ENCODE results near the gene TRAT1.
"Not testable (repeated sequence)": the region's sequence is repeated elsewhere in the genome, so short reads cannot be mapped to it uniquely, and the experiment has no call there.

TRAT1 gene

GRCh38 chr3:108822123-108822897, at the start of gene TRAT1:
Gene TRAT1 (plus strand): TSS chr3:108822786. CDS start chr3:108822928, 142 bp downstream.
- no peak for DNase-seq (ENCODE audit: low read depth in 2 of 3, low spot score in 2 of 3)

GRCh38 chr3:108775649-108776048, 46.9 kb upstream of the TRAT1 start:
- DNase-seq (ENCODE audit: low read depth in 2 of 3, low spot score in 2 of 3) = no peak

- DNase-seq (ENCODE audit: low read depth in 2 of 3, low spot score in 2 of 3) = no peak
Observed at GRCh38 chr3:108779496-108779895, 43.1 kb upstream of the TRAT1 start.

GRCh38 chr3:108780235-108780634, 42.4 kb upstream of the TRAT1 start:
- no peak for DNase-seq (ENCODE audit: low read depth in 2 of 3, low spot score in 2 of 3)

GRCh38 chr3:108791473-108791872, 31.1 kb upstream of the TRAT1 start:
- no peak for DNase-seq (ENCODE audit: low read depth in 2 of 3, low spot score in 2 of 3)

GRCh38 chr3:108804437-108804836, 18.1 kb upstream of the TRAT1 start:
- DNase-seq (ENCODE audit: low read depth in 2 of 3, low spot score in 2 of 3) = no peak

- no peak for DNase-seq (ENCODE audit: low read depth in 2 of 3, low spot score in 2 of 3)
Observed at GRCh38 chr3:108804966-108805365, 17.6 kb upstream of the TRAT1 start.

GRCh38 chr3:108806316-108806715, 16.3 kb upstream of the TRAT1 start:
- DNase-seq (ENCODE audit: low read depth in 2 of 3, low spot score in 2 of 3) = no peak

- DNase-seq (ENCODE audit: low read depth in 2 of 3, low spot score in 2 of 3) = no peak
Observed at GRCh38 chr3:108818404-108818803, 4.2 kb upstream of the TRAT1 start.

GRCh38 chr3:108820586-108820985, 2.0 kb upstream of the TRAT1 start:
- DNase-seq (ENCODE audit: low read depth in 2 of 3, low spot score in 2 of 3) = no peak

- DNase-seq (ENCODE audit: low read depth in 2 of 3, low spot score in 2 of 3) = no peak
Observed at GRCh38 chr3:108823227-108823626, 641 bp downstream of the TRAT1 start.

- DNase-seq (ENCODE audit: low read depth in 2 of 3, low spot score in 2 of 3) = not testable (repeated sequence)
Observed at GRCh38 chr3:108823803-108824202, 1.2 kb downstream of the TRAT1 start.

GRCh38 chr3:108826309-108827187, 4.0 kb downstream of the TRAT1 start:
- DNase-seq (ENCODE audit: low read depth in 2 of 3, low spot score in 2 of 3) = no peak

- no peak for DNase-seq (ENCODE audit: low read depth in 2 of 3, low spot score in 2 of 3)
Observed at GRCh38 chr3:108830381-108830780, 7.8 kb downstream of the TRAT1 start.

GRCh38 chr3:108830991-108831614, 8.5 kb downstream of the TRAT1 start:
- DNase-seq (ENCODE audit: low read depth in 2 of 3, low spot score in 2 of 3) = no peak

GRCh38 chr3:108833611-108834010, 11.0 kb downstream of the TRAT1 start:
- no peak for DNase-seq (ENCODE audit: low read depth in 2 of 3, low spot score in 2 of 3)

- no peak for DNase-seq (ENCODE audit: low read depth in 2 of 3, low spot score in 2 of 3)
Observed at GRCh38 chr3:108834551-108834950, 12.0 kb downstream of the TRAT1 start.

- no peak for DNase-seq (ENCODE audit: low read depth in 2 of 3, low spot score in 2 of 3)
Observed at GRCh38 chr3:108835101-108835500, 12.5 kb downstream of the TRAT1 start.

GRCh38 chr3:108838436-108838835, 15.8 kb downstream of the TRAT1 start:
- DNase-seq (ENCODE audit: low read depth in 2 of 3, low spot score in 2 of 3) = no peak

- DNase-seq (ENCODE audit: low read depth in 2 of 3, low spot score in 2 of 3) = no peak
Observed at GRCh38 chr3:108845709-108846293, 23.2 kb downstream of the TRAT1 start.

GRCh38 chr3:108847187-108847586, 24.6 kb downstream of the TRAT1 start:
- no peak for DNase-seq (ENCODE audit: low read depth in 2 of 3, low spot score in 2 of 3)
